Heart left ventricle (tissue), 16 donors: Measurements from ENCODE around the gene CHERP. TPM values are rescaled to one million over a fixed set of nuclear protein-coding genes. Genes with fewer than 3 reads are reported as not detected.
"Not testable (repeated sequence)": the region's sequence is repeated elsewhere in the genome, so short reads cannot be mapped to it uniquely, and the experiment has no call there.

Source experiments
- ATAC-seq, 4 donors: fragments of 200-7000 bp; cut with Tn5 transposase; one replicate each; pipeline ENCODE4 v1.9.1; 2020 to 2022; ENCODE audit warnings: moderate library complexity in 4 of 4, mild to moderate bottlenecking in 3 of 4, moderate number of reproducible peaks in 1 of 4
- DNase-seq, 5 donors: peaks; one replicate each; pipeline ENCODE4 v3.0.0-alpha.2; 2020
- H3K27ac ChIP-seq, 12 donors: fragments of 200-600 bp; sonication (generic) in 4 of 12; one replicate each; pipeline versions ENCODE4 v1.5.0 to v1.8.0; 2016 to 2022; ENCODE audit warnings: mild to moderate bottlenecking in 2 of 12
- H3K27me3 ChIP-seq, 9 donors: fragments of 200-600 bp; sonication (generic) in 2 of 9; one replicate each; pipeline versions ENCODE4 v1.5.1 to v1.8.0; 2016 to 2022; ENCODE audit warnings: mild to moderate bottlenecking in 3 of 9
- H3K36me3 ChIP-seq, 9 donors: fragments of 200-600 bp; sonication (generic) in 2 of 9; one replicate each; pipeline versions ENCODE4 v1.5.0 to v1.8.0; 2018 to 2022; ENCODE audit warnings: mild to moderate bottlenecking in 2 of 9
- H3K4me1 ChIP-seq, 12 donors: fragments of 200-600 bp; sonication (generic) in 4 of 12; one replicate each; pipeline versions ENCODE4 v1.5.0 to v1.8.0; 2016 to 2022; ENCODE audit warnings: mild to moderate bottlenecking in 3 of 12
- H3K4me3 ChIP-seq, 12 donors: fragments of 200-600 bp; sonication (generic) in 4 of 12; one replicate each; pipeline versions ENCODE4 v1.5.0 to v1.8.0; 2017 to 2022; ENCODE audit warnings: mild to moderate bottlenecking in 9 of 12, moderate library complexity in 4 of 12
- H3K9me3 ChIP-seq, 12 donors: fragments of 200-600 bp; sonication (generic) in 4 of 12; one replicate each; pipeline versions ENCODE4 v1.5.0 to v1.8.0; 2016 to 2022; ENCODE audit warnings: mild to moderate bottlenecking in 1 of 12
- CTCF ChIP-seq, 12 donors: fragments of 200-600 bp; sonication (generic) in 4 of 12; IDR thresholded peaks; one replicate each; pipeline versions ENCODE4 v1.5.0 to v1.8.0; 2018 to 2022; ENCODE audit warnings: antibody characterized with exemption in 12 of 12, mild to moderate bottlenecking in 5 of 12
- POLR2A ChIP-seq, 2 donors: fragments of 450-650 bp; IDR thresholded peaks; one replicate each; pipeline ENCODE4 v1.6.1; 2017; ENCODE audit warnings: antibody characterized with exemption in 2 of 2, mild to moderate bottlenecking in 2 of 2, moderate library complexity in 2 of 2
- WGBS, 4 donors: extraction: QIAGEN DNeasy Blood & Tissue Kit in 2 of 4; methylation state at CpG; one replicate each; pipeline versions ENCODE4 v1.1.5 to v1.1.7; 2013 to 2018; 5-methylcytosine and 5-hydroxymethylcytosine counted together
- intact Hi-C, 10 donors: fragments of 100-400 bp; cut with DNase I; formaldehyde crosslinking; loops; one replicate each; pipeline versions ENCODE4 v1.11.1 to v1.14.2; 2022
- polyA plus RNA-seq, 2 donors: library from polyadenylated mRNA; stranded (reverse); fragments of 200-250 nt; gene quantifications; one replicate each; pipeline ENCODE4 v1.2.3, GENCODE V29; 2013
- total RNA-seq, 9 donors: library from RNA; depleted of rRNA in 2 of 9; stranded (reverse); fragments of >200 nt in 2 of 9; fragmentation: NEBNext Ultra II Directional in 3 of 9; extraction: Animal tissue kit (Norgen Biotek cat#: 25700) in 3 of 9; gene quantifications; one replicate each; pipeline versions ENCODE4 v1.1.0 to v1.2.4, GENCODE V29; 2016 to 2023
- donor health status: ischemic (EF 13 %, LVEDD 7.1; RV severe dilation, severe dysfunction).
- donor health status: healthy with polysubstance abuse.
- donor health status: DM: no; HTN: yes; CAD: no.
- donor health status: DM: no; HTN: no; CAD: no.
- donor health status: ischemic (EF 25% LVEDD 6.9; RV normal size, moderate dysfunction).
- donor health status: ischemic (EF 25% LVEDD 5.7; RV mildly dilated, moderate dysfunction).
- donor health status: healthy.
- donor health status: DM: yes; HTN: yes; CAD: no.
- donor health status: ischemic (EF 35%, LVEDD 5.7; RV mildly dilated, moderate dysfunction).
- donor health status: nonischemic (EF 11% LVEDD 7.7; RV severe dilation, severe dysfunction).
- donor health status: DM: yes; HTN: yes; CAD: no.
- donor health status: PGD.
- donor health status: ischemic (EF 29% LVEDD 5.4; RV normal size, mild dysfunction).
- donor health status: nonischemic (EF 23%, LVEDD 6.1; RV moderate dilation, normal function).

CHERP gene
- total and polyA plus RNA-seq, 11 donors: 5.7 to 24.6 (median 16.1) TPM

- intact Hi-C loops: loop anchor here in 2 of 10 donors (5.0 kb wide), 2 partner anchors 43 to 47 kb away; partner anchors contain the start of genes C19orf44 (in 1 of the 2) and CALR3 (in 1 of the 2)
Observed at GRCh38 chr19:16544473-16545231, 2.4 kb upstream of the CHERP start.

GRCh38 chr19:16543734-16544133, 1.5 kb upstream of the CHERP start:
- not testable (repeated sequence) for DNase-seq, H3K27me3 ChIP-seq, ATAC-seq, H3K9me3 ChIP-seq, H3K27ac ChIP-seq
- Histone ChIP-seq H3K36me3 (peaks cover 0 to 17% (median 12%) of the 10 kb centered on the region in 9 donors), H3K4me3 (peak overlapping the region in 4 of 12 donors; percentile 94 to 100 (median 100)), H3K4me1 (peaks cover 6 to 44% (median 33%) of the 10 kb centered on the region in 12 donors)
- 87 to 91% (median 89%) methylated on average over 6 of the region's 6 CpGs for WGBS, 4 donors
- intact Hi-C loops: loop anchor here in 4 of 10 donors (2.0 to 5.0 kb wide), 5 partner anchors 27 to 85 kb away; partner anchors contain the start of genes C19orf44 (in 2 of the 4), CALR3 (in 2 of the 4) and MED26 (in 1 of the 4)

More at GRCh38 chr19:16544473-16545231, 2.4 kb upstream of the CHERP start:
- 83 to 92% (median 90%) methylated on average over 11 of the region's 11 CpGs for WGBS, 4 donors
- ATAC-seq (no peak), DNase-seq (no peak)
- peaks cover 0 to 11% (median 7%) of the 10 kb centered on the region in 9 donors for H3K36me3 ChIP-seq
- no peak overlapping the region for H3K4me3 ChIP-seq
- peaks cover 6 to 42% (median 31%) of the 10 kb centered on the region in 12 donors for H3K4me1 ChIP-seq
- no peaks in the 10 kb centered on the region for H3K9me3 ChIP-seq
- no peak overlapping the region for H3K27ac ChIP-seq
- no peaks in the 10 kb centered on the region for H3K27me3 ChIP-seq
- no peak for TF ChIP-seq CTCF (IDR thresholded peaks at IDR 0.05)
- no peak for TF ChIP-seq POLR2A (IDR thresholded peaks at IDR 0.05)

- intact Hi-C loops: loop anchor here in 4 of 10 donors (1.0 to 5.0 kb wide), 6 partner anchors 28 to 86 kb away; partner anchors contain the start of genes C19orf44 (in 2 of the 4), CALR3 (in 2 of the 4), MED26 (in 1 of the 4) and SLC35E1 (in 1 of the 4)
- Histone ChIP-seq H3K27me3 (no peaks in the 10 kb centered on the region), H3K27ac (peak overlapping the region in 11 of 12 donors; percentile 77 to 95 (median 91)), H3K4me1 (peaks cover 6 to 50% (median 33%) of the 10 kb centered on the region in 12 donors), H3K4me3 (peak overlapping the region; percentile 71 to 100 (median 94)), H3K9me3 (no peaks in the 10 kb centered on the region), H3K36me3 (peaks cover 0 to 24% (median 12%) of the 10 kb centered on the region in 9 donors)
- ATAC-seq: no peak
- TF ChIP-seq CTCF (IDR thresholded peaks at IDR 0.05) (no peak), POLR2A (IDR thresholded peaks at IDR 0.05) (no peak)
- WGBS, 4 donors: 5% methylated on average over 15 of the region's 15 CpGs
- DNase-seq: no peak
Observed at GRCh38 chr19:16542910-16543472, 754 bp upstream of the CHERP start.

- TF ChIP-seq CTCF (IDR thresholded peaks at IDR 0.05) (no peak), POLR2A (IDR thresholded peaks at IDR 0.05) (no peak)
Observed at GRCh38 chr19:16541526-16542044, 652 bp downstream of the CHERP start.

More at GRCh38 chr19:16541526-16542044, 652 bp downstream of the CHERP start:
- H3K27ac ChIP-seq: peak overlapping the region; percentile 47 to 95 (median 92)
- no peaks in the 10 kb centered on the region for H3K9me3 ChIP-seq
- intact Hi-C loops: loop anchor here in 4 of 10 donors (1.0 to 5.0 kb wide), 6 partner anchors 29 to 87 kb away; partner anchors contain the start of genes C19orf44 (in 2 of the 4), CALR3 (in 2 of the 4), MED26 (in 1 of the 4) and SLC35E1 (in 1 of the 4)
- DNase-seq (no peak), ATAC-seq (no peak)
- H3K4me1 ChIP-seq: peaks cover 6 to 56% (median 33%) of the 10 kb centered on the region in 12 donors
- H3K36me3 ChIP-seq: peaks cover 0 to 38% (median 21%) of the 10 kb centered on the region in 9 donors
- 1 to 3% (median 2%) methylated on average over 26 to 29 of the region's 29 CpGs for whole genome bisulfite sequencing, 4 donors
- H3K27me3 ChIP-seq: no peaks in the 10 kb centered on the region
- H3K4me3 ChIP-seq: peak overlapping the region; percentile 71 to 100 (median 94)
